NB4 (cell line): ENCODE measurements around the gene ANKRD34C.
A peak's percentile ranks its signal among the peaks of the same experiment; 100 is the strongest.

Experiments used
- DNase-seq: peaks from one replicate; pipeline ENCODE4 v3.0.0; 2010; ENCODE audit warnings: low read depth
- H3K4me3 ChIP-seq: one replicate; pipeline ENCODE4 v1.5.1; 2011; ENCODE audit warnings: mild to moderate bottlenecking, low read depth, low read length, moderate library complexity
- CTCF ChIP-seq: IDR thresholded peaks from one replicate; pipeline ENCODE4 v1.5.1; 2012; ENCODE audit warnings: low read depth, low read length
- MAX ChIP-seq: IDR thresholded peaks from 2 replicates; pipeline ENCODE4 v1.6.1; 2011; ENCODE audit warnings: low read depth, low read length
- MYC ChIP-seq: IDR thresholded peaks from 2 replicates; pipeline ENCODE4 v1.6.1; 2011; ENCODE audit warnings: low read depth, low read length
- POLR2A ChIP-seq: IDR thresholded peaks from 2 replicates; pipeline ENCODE4 v1.6.1; 2011; ENCODE audit warnings: mild to moderate bottlenecking; ENCODE audit not compliant: insufficient read length; ENCODE audit errors: extremely low read depth

ANKRD34C gene

GRCh38 chr15:79307251-79307650 is 24.7 kb downstream of the ANKRD34C start:
- H3K4me3 ChIP-seq, result no peak overlapping the region
- no peak for DNase-seq

GRCh38 chr15:79308874-79309273 is 26.4 kb downstream of the ANKRD34C start:
- peak; percentile 11 for DNase-seq
- no peak overlapping the region for H3K4me3 ChIP-seq
- TF ChIP-seq MYC (no peak), CTCF (no peak), POLR2A (no peak), MAX (no peak)

More at GRCh38 chr15:79307251-79307650, 24.7 kb downstream of the ANKRD34C start:
- TF ChIP-seq CTCF (no peak), MYC (no peak), MAX (no peak), POLR2A (no peak)

- peak overlapping the region; percentile 54 for H3K4me3 ChIP-seq
- no peak for DNase-seq
- TF ChIP-seq MAX (peak; percentile 66), MYC (no peak), CTCF (no peak), POLR2A (no peak)
Measured at GRCh38 chr15:79310612-79310984, 28.1 kb downstream of the ANKRD34C start.

- TF ChIP-seq MAX (peak; percentile 32; the same call in 1 of the 2 replicates), MYC (peak; percentile 55; the same call in 1 of the 2 replicates), POLR2A (peak; percentile 63), CTCF (peak; percentile 22)
- peak within 1 kb of the TSS; percentile 88 for H3K4me3 ChIP-seq
- peak; percentile 92 for DNase-seq
Measured at GRCh38 chr15:79310985-79311900, 28.7 kb downstream of the ANKRD34C start, which contains the start of gene TMED3. TSS of gene TMED3 (plus strand) at chr15:79311112. CDS start at chr15:79311250, 138 bp downstream.

GRCh38 chr15:79311901-79312553 is 29.5 kb downstream of the ANKRD34C start:
- TF ChIP-seq CTCF (no peak), MYC (no peak)
- peak; percentile 40 for DNase-seq
- peak overlapping the region; percentile 88 for H3K4me3 ChIP-seq
